Type B pancreatic cell (in vitro differentiated cells): ENCODE data around the gene LMNTD2. TPM values are rescaled to one million over a fixed set of nuclear protein-coding genes. Genes with fewer than 3 reads are reported as not detected.

ENCODE experiments used
- DNase-seq: peaks from one replicate; pipeline ENCODE4 v3.0.0; 2021; ENCODE audit warnings: mixed read lengths; ENCODE audit not compliant: unreplicated experiment; ENCODE audit errors: extremely low spot score
- H3K27ac Mint-ChIP-seq: 2 replicates; pipeline ENCODE4 v1.8.0; 2021; ENCODE audit warnings: mild to moderate bottlenecking, mixed read lengths
- H3K27me3 Mint-ChIP-seq: 2 replicates; pipeline ENCODE4 v1.8.0; 2021; ENCODE audit warnings: mixed read lengths
- H3K36me3 Mint-ChIP-seq: 2 replicates; pipeline ENCODE4 v1.8.0; 2021; ENCODE audit warnings: mixed read lengths
- H3K4me1 Mint-ChIP-seq: one replicate; pipeline ENCODE4 v1.8.0; 2021; ENCODE audit warnings: mixed read lengths; ENCODE audit not compliant: unreplicated experiment
- H3K4me3 Mint-ChIP-seq: 2 replicates; pipeline ENCODE4 v1.8.0; 2021; ENCODE audit warnings: mild to moderate bottlenecking, mixed read lengths
- H3K9me3 Mint-ChIP-seq: 2 replicates; pipeline ENCODE4 v1.8.0; 2021; ENCODE audit warnings: mixed read lengths
- CTCF ChIP-seq: fragments of 200-600 bp; sonication (generic); conservative IDR thresholded peaks from 2 replicates; pipeline ENCODE4 v1.5.0; 2021; ENCODE audit warnings: antibody characterized with exemption, mild to moderate bottlenecking
- total RNA-seq: library from RNA; stranded (reverse); gene quantifications from 2 replicates; pipeline ENCODE4 v1.2.1, GENCODE V29; 2021; ENCODE audit warnings: low replicate concordance

The LMNTD2 gene
- total RNA-seq, 1 donor from 2014 or later = 6.7 TPM

- no peak for DNase-seq
Measured at GRCh38 chr11:561148-562003, 838 bp upstream of the LMNTD2 start.

GRCh38 chr11:559712-560304, 730 bp downstream of the LMNTD2 start:
- Mint-ChIP-seq H3K27me3 (peaks cover 18% of the 10 kb centered on the region), H3K36me3 (no peaks in the 10 kb centered on the region), H3K27ac (peak overlapping the region; percentile 77), H3K4me3 (peak overlapping the region; percentile 83), H3K9me3 (no peaks in the 10 kb centered on the region), H3K4me1 (peaks cover 5% of the 10 kb centered on the region)
- TF ChIP-seq CTCF = no peak
- no peak for DNase-seq

More at GRCh38 chr11:561148-562003, 838 bp upstream of the LMNTD2 start:
- TF ChIP-seq CTCF = no peak
- Mint-ChIP-seq H3K36me3 (no peaks in the 10 kb centered on the region), H3K4me1 (peaks cover 5% of the 10 kb centered on the region), H3K9me3 (no peaks in the 10 kb centered on the region), H3K27ac (peak overlapping the region; percentile 94), H3K27me3 (peaks cover 16% of the 10 kb centered on the region), H3K4me3 (peak overlapping the region; percentile 93)

GRCh38 chr11:559020-559620, 1.4 kb downstream of the LMNTD2 start:
- TF ChIP-seq CTCF = no peak
- no peak for DNase-seq
- no peak overlapping the region for H3K4me3 Mint-ChIP-seq
- peaks cover 18% of the 10 kb centered on the region for H3K27me3 Mint-ChIP-seq
- H3K27ac Mint-ChIP-seq = no peak overlapping the region
- peaks cover 5% of the 10 kb centered on the region for H3K4me1 Mint-ChIP-seq
- H3K36me3 Mint-ChIP-seq = no peaks in the 10 kb centered on the region
- H3K9me3 Mint-ChIP-seq = no peaks in the 10 kb centered on the region

GRCh38 chr11:558503-558902, 2.0 kb downstream of the LMNTD2 start:
- no peak overlapping the region for H3K27ac Mint-ChIP-seq
- H3K9me3 Mint-ChIP-seq = no peaks in the 10 kb centered on the region
- DNase-seq = no peak
- no peak for TF ChIP-seq CTCF
- H3K27me3 Mint-ChIP-seq = peaks cover 18% of the 10 kb centered on the region
- H3K36me3 Mint-ChIP-seq = no peaks in the 10 kb centered on the region
- peaks cover 5% of the 10 kb centered on the region for H3K4me1 Mint-ChIP-seq
- H3K4me3 Mint-ChIP-seq = no peak overlapping the region

- H3K4me3 Mint-ChIP-seq = peak overlapping the region; percentile 54
- no peaks in the 10 kb centered on the region for H3K36me3 Mint-ChIP-seq
- DNase-seq = no peak
- H3K9me3 Mint-ChIP-seq = no peaks in the 10 kb centered on the region
- TF ChIP-seq CTCF = no peak
- H3K4me1 Mint-ChIP-seq = peaks cover 5% of the 10 kb centered on the region
- no peak overlapping the region for H3K27ac Mint-ChIP-seq
- H3K27me3 Mint-ChIP-seq = peaks cover 18% of the 10 kb centered on the region
Measured at GRCh38 chr11:557328-558132, 3.0 kb downstream of the LMNTD2 start.
